Panc1 (cell line): ENCODE data around the gene INPP4B. TPM values are rescaled to one million over a fixed set of nuclear protein-coding genes. Genes with fewer than 3 reads are reported as not detected.

Experiments used
- ATAC-seq: fragments of 200-7000 bp; cut with Tn5 transposase; 2 replicates; pipeline ENCODE4 v1.9.1; 2020; ENCODE audit warnings: mild to moderate bottlenecking, moderate library complexity
- BruUV-seq: library from RNA; stranded (reverse); fragments of 400-500 nt; replicated peaks from 2 replicates; lab custom pipeline; 2021; lab: Mats Ljungman, UMichigan
- CTCF ChIA-PET: fragments of 300-600 bp; sonication (Branson Sonifier 250); formaldehyde crosslinking; loops from one replicate; lab custom pipeline; 2022; ENCODE audit warnings: antibody characterized with exemption; lab: Charles Lee
- POLR2A ChIA-PET: fragments of 300-600 bp; sonication (Branson Sonifier 250); formaldehyde crosslinking; loops from one replicate; lab custom pipeline; 2022; ENCODE audit warnings: antibody characterized with exemption; lab: Charles Lee
- DNase-seq: peaks from one replicate; pipeline ENCODE4 v3.0.0-alpha.2; 2010; ENCODE audit warnings: low read depth, low spot score
- H3K27ac ChIP-seq: 2 replicates; pipeline ENCODE4 v1.5.1; 2011; ENCODE audit warnings: mild to moderate bottlenecking, low read length, inconsistent platforms
- H3K27me3 ChIP-seq: fragments of 200-500 bp; sonication (Bioruptor generic); 2 replicates; pipeline ENCODE4 v1.6.0; 2014; ENCODE audit warnings: low read length, inconsistent platforms; ENCODE audit not compliant: control insufficient read depth, insufficient read depth
- H3K36me3 ChIP-seq: fragments of 200-500 bp; sonication (Bioruptor generic); 2 replicates; pipeline ENCODE4 v1.5.1; 2014; ENCODE audit warnings: inconsistent platforms, mild to moderate bottlenecking, low read length, moderate library complexity; ENCODE audit not compliant: control insufficient read depth, insufficient read depth
- H3K4me1 ChIP-seq: 2 replicates; pipeline ENCODE4 v1.5.1; 2011; ENCODE audit warnings: inconsistent platforms, mild to moderate bottlenecking, low read length, moderate library complexity; ENCODE audit not compliant: control insufficient read depth, insufficient read depth
- H3K4me3 ChIP-seq, 2 experiments: 2 replicates each; pipeline ENCODE4 v1.5.1; 2011 to 2012; ENCODE audit warnings: low read depth in 2 of 2, low read length in 2 of 2, mild to moderate bottlenecking in 2 of 2, inconsistent platforms in 1 of 2, moderate library complexity in 1 of 2
- H3K9me3 ChIP-seq: fragments of 200-500 bp; sonication (Bioruptor generic); 2 replicates; pipeline ENCODE4 v1.5.1; 2014; ENCODE audit warnings: low read depth, mild to moderate bottlenecking, inconsistent platforms, low read length, moderate library complexity; ENCODE audit not compliant: control insufficient read depth, insufficient read depth
- CTCF ChIP-seq: fragments of 450-650 bp; IDR thresholded peaks from 2 replicates; pipeline ENCODE4 v1.5.1; 2017; ENCODE audit warnings: mild to moderate bottlenecking
- POLR2AphosphoS5 ChIP-seq: IDR thresholded peaks from 2 replicates; pipeline ENCODE4 v1.6.1; 2012; ENCODE audit warnings: mild to moderate bottlenecking, low read depth, low read length, moderate library complexity
- REST ChIP-seq, 2 experiments: IDR thresholded peaks; 2 replicates each; pipeline ENCODE4 v1.6.1; 2011 to 2012; ENCODE audit warnings: low read depth in 2 of 2, control low read depth in 1 of 2, low read length in 1 of 2, mild to moderate bottlenecking in 1 of 2, moderate library complexity in 1 of 2; ENCODE audit not compliant: insufficient read depth in 1 of 2
- SIN3A ChIP-seq: IDR thresholded peaks from 2 replicates; pipeline ENCODE4 v1.6.1; 2012; ENCODE audit warnings: low read depth, mild to moderate bottlenecking, low read length, moderate library complexity, borderline replicate concordance; ENCODE audit not compliant: insufficient read depth
- TCF7L2 ChIP-seq: IDR thresholded peaks from 2 replicates; pipeline ENCODE4 v1.6.1; 2011; ENCODE audit warnings: mild to moderate bottlenecking, low read depth, low read length, inconsistent platforms
- in situ Hi-C: cut with HindIII; loops from 2 replicates; pipeline ENCODE4 v1.10.0; 2016; ENCODE audit warnings: low sequenced_read_pairs, low pct_unique_long_range_greater_than_20kb
- intact Hi-C: fragments of 100-400 bp; cut with micrococcal nuclease; formaldehyde crosslinking; loops from one replicate; pipeline ENCODE4 v1.10.0; 2022; ENCODE audit not compliant: unreplicated experiment
- total RNA-seq: library from RNA; stranded (reverse); gene quantifications from one replicate; pipeline ENCODE4 v1.2.1, GENCODE V29; 2021; ENCODE audit not compliant: unreplicated experiment

INPP4B gene
- total RNA-seq, 1 experiment from 2014 or later: 4.5 TPM

GRCh38 chr4:142035566-142035965 lies 810.5 kb downstream of the INPP4B start:
- H3K27ac ChIP-seq: no peak overlapping the region
- no peaks in the 10 kb centered on the region for H3K4me1 ChIP-seq
- no peaks in the 10 kb centered on the region for H3K36me3 ChIP-seq
- TF ChIP-seq CTCF (no peak), POLR2AphosphoS5 (no peak), TCF7L2 (no peak), REST (IDR thresholded peaks at IDR 0.05; ENCODE audit: insufficient read depth in 1 of 2, low read depth in 2 of 2, low read length in 1 of 2) (no peak), SIN3A (no peak)
- no peak overlapping the region for H3K4me3 ChIP-seq
- no TSS peak for BruUV-seq
- in situ Hi-C loops: no loop called here
- no peaks in the 10 kb centered on the region for H3K9me3 ChIP-seq
- DNase-seq (no peak), ATAC-seq (no peak)
- intact Hi-C loops: no loop called here
- no peaks in the 10 kb centered on the region for H3K27me3 ChIP-seq
- POLR2A ChIA-PET: no interaction called here
- CTCF ChIA-PET: no interaction called here

- Histone ChIP-seq H3K9me3 (no peaks in the 10 kb centered on the region), H3K36me3 (no peaks in the 10 kb centered on the region), H3K27ac (no peak overlapping the region), H3K27me3 (no peaks in the 10 kb centered on the region), H3K4me3 (no peak overlapping the region), H3K4me1 (no peaks in the 10 kb centered on the region)
- intact Hi-C loops: no loop called here
- no peak for DNase-seq
- ChIA-PET CTCF (no interaction called here), POLR2A (no interaction called here)
- no TSS peak for BruUV-seq
- no peak for TF ChIP-seq TCF7L2
- no peak for TF ChIP-seq CTCF
- no peak for TF ChIP-seq POLR2AphosphoS5
- no peak for TF ChIP-seq SIN3A
- TF ChIP-seq REST (IDR thresholded peaks at IDR 0.05; ENCODE audit: insufficient read depth in 1 of 2, low read depth in 2 of 2, low read length in 1 of 2): no peak
- in situ Hi-C loops: no loop called here
- no peak for ATAC-seq
Observed at GRCh38 chr4:142034101-142034500, 812.0 kb downstream of the INPP4B start.
